Effector memory CD8-positive, alpha-beta T cell (primary cell): ENCODE data around the gene PLAAT5.
A peak's percentile ranks its signal among the peaks of the same experiment; 100 is the strongest.
"Not testable (repeated sequence)": the region's sequence is repeated elsewhere in the genome, so short reads cannot be mapped to it uniquely, and the experiment has no call there.

Source experiments
- ATAC-seq: fragments of 150-1000 bp; cut with Tn5 transposase; replicated peaks from 2 replicates; pipeline ENCODE4 v1.10.0; 2021; ENCODE audit warnings: mild to moderate bottlenecking, moderate library complexity
- DNase-seq, 3 experiments: peaks; one replicate each; pipeline ENCODE4 v3.0.0; 2021
- H3K27ac Mint-ChIP-seq, 2 donors: one replicate each; pipeline ENCODE4 v1.8.0; 2022; ENCODE audit warnings: mild to moderate bottlenecking in 2 of 2, mixed read lengths in 2 of 2, moderate library complexity in 2 of 2
- H3K27me3 Mint-ChIP-seq, 2 donors: one replicate each; pipeline ENCODE4 v1.8.0; 2022; ENCODE audit warnings: mixed read lengths in 2 of 2
- H3K36me3 Mint-ChIP-seq: one replicate; pipeline ENCODE4 v1.8.0; 2022; ENCODE audit warnings: mild to moderate bottlenecking, moderate library complexity, mixed read lengths; ENCODE audit not compliant: insufficient read depth
- H3K4me1 Mint-ChIP-seq, 2 donors: one replicate each; pipeline ENCODE4 v1.8.0; 2022; ENCODE audit warnings: low read depth in 2 of 2, mixed read lengths in 2 of 2
- H3K4me3 Mint-ChIP-seq, 2 donors: one replicate each; pipeline ENCODE4 v1.8.0; 2022; ENCODE audit warnings: mild to moderate bottlenecking in 2 of 2, mixed read lengths in 2 of 2, moderate library complexity in 2 of 2
- H3K9me3 Mint-ChIP-seq, 2 donors: one replicate each; pipeline ENCODE4 v1.8.0; 2022; ENCODE audit warnings: mixed read lengths in 2 of 2
- total RNA-seq, 9 experiments: gene quantifications; one replicate each; lab custom pipeline; 2026; lab: John Stamatoyannopoulos, UW

PLAAT5 gene
- total RNA-seq: 0 to 4.7 (median 0.46) reads per million in 9 experiments

- Mint-ChIP-seq H3K36me3 (no peaks in the 10 kb centered on the region), H3K27me3 (peaks cover 0 to 6% of the 10 kb centered on the region in 2 donors), H3K27ac (peak within 1 kb of the TSS in 1 of 2 donors; percentile 52), H3K4me1 (peaks cover 3 to 7% of the 10 kb centered on the region in 2 donors), H3K4me3 (peak within 1 kb of the TSS; percentile 62 to 84), H3K9me3 (peaks cover 0 to under 1% of the 10 kb centered on the region in 2 donors)
- peak; percentile 65 for ATAC-seq
- peak in 2 of 3 experiments; percentile 17 to 23 for DNase-seq
Observed at GRCh38 chr11:63490551-63491239, at the start of gene PLAAT5. TSS of gene PLAAT5 (minus strand) at chr11:63491167. CDS start at chr11:63491034, 133 bp downstream.

DNA sequence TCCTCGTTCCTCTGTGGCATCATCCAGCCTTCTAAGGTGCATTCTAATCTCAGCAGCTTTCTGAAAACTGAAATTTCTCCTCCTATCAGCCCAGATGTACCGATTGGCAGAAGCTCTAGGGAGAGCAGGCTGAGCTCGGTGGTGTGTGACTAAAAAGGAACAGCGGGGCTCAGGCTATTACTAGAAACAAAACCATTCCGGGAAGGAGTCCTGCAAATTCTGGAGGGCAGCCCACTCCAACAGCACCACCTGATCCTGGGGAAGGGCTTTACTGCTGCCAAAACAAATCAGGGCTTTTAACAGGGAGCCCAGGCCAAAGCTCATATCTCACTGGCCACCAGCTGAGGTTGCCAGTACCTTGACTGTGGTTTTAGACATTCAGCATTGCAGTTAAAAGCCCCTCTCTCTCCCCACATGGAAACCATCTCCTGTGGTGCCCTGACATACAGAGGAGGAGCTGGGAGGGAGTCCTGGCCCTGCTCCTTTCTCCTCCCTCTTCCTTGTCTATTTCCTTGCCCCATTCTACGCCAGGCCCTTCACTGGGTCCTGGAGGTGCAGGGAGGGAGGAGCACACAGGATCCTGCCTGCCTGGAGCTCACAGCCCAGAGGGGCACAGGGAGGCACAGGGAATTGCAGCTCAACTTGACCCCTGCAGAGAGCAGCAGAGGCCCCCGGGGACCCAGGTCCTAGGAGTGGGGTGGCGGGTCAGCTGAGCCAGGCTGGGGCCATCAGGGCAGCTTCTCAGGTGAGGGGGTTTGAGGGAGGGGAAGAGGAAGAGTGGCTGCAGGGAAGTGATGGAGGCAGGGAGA is 46.5 kb upstream of the PLAAT5 start:
- Mint-ChIP-seq H3K9me3 (no peaks in the 10 kb centered on the region), H3K27ac (peak overlapping the region; percentile 98 to 99), H3K36me3 (peaks cover 63% of the 10 kb centered on the region), H3K4me3 (peak overlapping the region; percentile 94 to 95), H3K27me3 (no peaks in the 10 kb centered on the region), H3K4me1 (peaks cover 76 to 77% of the 10 kb centered on the region in 2 donors)
- no peak for DNase-seq
- ATAC-seq: peak; percentile 11

DNA sequence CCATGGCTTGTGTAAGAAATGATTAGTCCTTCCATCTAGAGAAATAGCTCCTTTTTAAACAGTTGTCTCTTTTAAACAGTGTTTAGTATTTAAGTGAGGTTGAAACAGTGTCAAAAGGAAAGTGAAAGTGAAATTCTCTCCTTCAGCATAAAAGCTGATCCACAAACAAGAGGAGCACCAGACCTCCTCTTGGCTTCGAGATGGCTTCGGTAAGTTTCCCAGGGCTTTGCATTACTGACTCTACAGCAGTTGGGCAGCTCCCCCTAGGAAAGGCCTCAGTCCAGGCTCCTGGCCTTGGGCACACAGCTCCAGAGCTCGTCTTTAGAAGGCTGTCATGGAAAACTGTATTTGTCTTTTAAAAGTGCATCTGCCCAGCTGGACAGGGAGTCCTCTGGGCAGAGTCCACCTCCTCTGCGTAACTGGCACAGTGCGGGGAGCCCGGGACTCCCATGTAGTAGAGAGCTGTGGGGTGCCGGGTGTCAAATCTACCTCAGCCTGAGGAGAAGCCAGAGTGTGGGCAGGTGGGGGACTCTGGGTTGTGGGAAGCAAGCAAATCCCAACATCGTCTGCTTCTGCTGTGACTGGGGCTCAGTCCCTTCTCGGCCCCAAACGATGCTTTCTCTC is 45.8 kb upstream of the PLAAT5 start, which contains the start of gene PLAAT4:
PLAAT4 (plus strand) TSS at position 140 of the 624 bp plus-strand sequence; CDS start at position 201, 61 bp downstream.
- DNase-seq (peak in 2 of 3 experiments; percentile 30 to 56), ATAC-seq (peak; percentile 44)
- H3K27ac Mint-ChIP-seq: peak within 1 kb of the TSS; percentile 98 to 99
- H3K27me3 Mint-ChIP-seq: no peaks in the 10 kb centered on the region
- peaks cover 63% of the 10 kb centered on the region for H3K36me3 Mint-ChIP-seq
- H3K4me1 Mint-ChIP-seq: peaks cover 78% of the 10 kb centered on the region in 2 donors
- peak within 1 kb of the TSS; percentile 94 to 95 for H3K4me3 Mint-ChIP-seq
- no peaks in the 10 kb centered on the region for H3K9me3 Mint-ChIP-seq

GRCh38 chr11:63535734-63536133 is 44.8 kb upstream of the PLAAT5 start:
- ATAC-seq (peak; percentile 31), DNase-seq (peak in 2 of 3 experiments; percentile 33 to 37)
- peaks cover 79 to 81% of the 10 kb centered on the region in 2 donors for H3K4me1 Mint-ChIP-seq
- H3K27me3 Mint-ChIP-seq: no peaks in the 10 kb centered on the region
- peak overlapping the region; percentile 98 to 99 for H3K27ac Mint-ChIP-seq
- H3K36me3 Mint-ChIP-seq: peaks cover 55% of the 10 kb centered on the region
- H3K4me3 Mint-ChIP-seq: peak overlapping the region; percentile 94 to 95
- no peaks in the 10 kb centered on the region for H3K9me3 Mint-ChIP-seq

GRCh38 chr11:63534895-63535461 is 44.0 kb upstream of the PLAAT5 start:
- peak overlapping the region; percentile 94 to 95 for H3K4me3 Mint-ChIP-seq
- peaks cover 76 to 77% of the 10 kb centered on the region in 2 donors for H3K4me1 Mint-ChIP-seq
- H3K27ac Mint-ChIP-seq: peak overlapping the region; percentile 98 to 99
- H3K9me3 Mint-ChIP-seq: no peaks in the 10 kb centered on the region
- peak; percentile 33 to 48 (median 38) for DNase-seq
- peak; percentile 47 for ATAC-seq
- H3K36me3 Mint-ChIP-seq: peaks cover 48% of the 10 kb centered on the region
- no peaks in the 10 kb centered on the region for H3K27me3 Mint-ChIP-seq

DNA sequence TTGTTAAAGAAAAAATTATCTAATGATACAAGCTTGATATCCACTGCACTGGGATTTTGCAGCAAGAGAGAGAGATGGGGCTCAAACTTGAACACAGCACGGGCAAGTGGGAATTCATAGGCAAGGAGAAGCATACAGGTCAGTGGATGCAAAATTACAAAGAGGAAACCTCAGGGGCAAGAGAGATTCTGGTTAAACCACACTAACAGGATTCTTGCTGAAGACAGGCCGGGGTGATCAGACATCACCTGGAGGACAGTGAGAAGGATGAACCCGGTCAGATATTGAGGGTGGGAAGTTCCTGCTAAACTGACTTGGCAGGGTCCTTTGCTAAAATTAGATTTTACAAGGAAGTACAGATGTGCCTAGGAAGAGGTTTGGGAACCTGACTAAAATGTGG is 43.1 kb upstream of the PLAAT5 start:
- no peaks in the 10 kb centered on the region for H3K9me3 Mint-ChIP-seq
- peaks cover 39% of the 10 kb centered on the region for H3K36me3 Mint-ChIP-seq
- peaks cover 74 to 76% of the 10 kb centered on the region in 2 donors for H3K4me1 Mint-ChIP-seq
- peak overlapping the region; percentile 71 to 95 for H3K4me3 Mint-ChIP-seq
- H3K27me3 Mint-ChIP-seq: no peaks in the 10 kb centered on the region
- H3K27ac Mint-ChIP-seq: peak overlapping the region; percentile 98 to 99
- DNase-seq (no peak), ATAC-seq (no peak)

DNA sequence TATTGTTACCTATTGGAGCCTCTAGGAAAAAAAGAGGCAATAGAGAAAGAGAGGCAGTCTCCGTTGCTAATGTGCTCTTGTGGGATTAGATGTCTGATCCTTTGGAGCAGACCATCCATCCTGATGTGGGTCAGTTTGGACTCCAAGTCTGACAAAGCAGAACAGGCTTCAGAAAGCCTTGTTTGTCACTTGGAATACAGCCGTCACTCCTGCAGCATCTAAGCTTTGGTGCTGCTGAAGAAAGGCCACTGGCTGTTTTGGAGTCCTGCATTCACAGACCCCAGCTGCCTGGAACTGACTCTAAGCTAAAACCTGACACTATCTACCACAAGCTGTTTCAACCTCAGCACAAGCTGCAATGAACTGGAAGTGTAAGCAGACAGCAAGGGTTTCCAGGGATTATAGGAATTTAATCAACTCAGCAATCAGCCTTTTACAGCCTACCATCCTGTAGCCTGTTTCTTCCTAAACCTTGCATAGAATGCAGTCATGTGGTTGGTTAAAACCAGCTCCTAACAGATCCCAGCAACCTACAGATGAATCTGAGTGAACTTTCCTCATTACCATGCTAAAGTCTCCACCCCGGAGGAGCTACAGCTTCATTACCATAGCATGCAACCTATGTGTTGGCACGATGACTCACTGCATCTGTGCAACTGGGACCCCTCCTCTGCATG is 42.0 kb upstream of the PLAAT5 start:
- H3K4me1 Mint-ChIP-seq: peaks cover 66 to 68% of the 10 kb centered on the region in 2 donors
- H3K27me3 Mint-ChIP-seq: no peaks in the 10 kb centered on the region
- ATAC-seq (no peak), DNase-seq (no peak)
- peak overlapping the region; percentile 71 to 95 for H3K4me3 Mint-ChIP-seq
- no peaks in the 10 kb centered on the region for H3K9me3 Mint-ChIP-seq
- peak overlapping the region; percentile 98 to 99 for H3K27ac Mint-ChIP-seq
- peaks cover 28% of the 10 kb centered on the region for H3K36me3 Mint-ChIP-seq

DNA sequence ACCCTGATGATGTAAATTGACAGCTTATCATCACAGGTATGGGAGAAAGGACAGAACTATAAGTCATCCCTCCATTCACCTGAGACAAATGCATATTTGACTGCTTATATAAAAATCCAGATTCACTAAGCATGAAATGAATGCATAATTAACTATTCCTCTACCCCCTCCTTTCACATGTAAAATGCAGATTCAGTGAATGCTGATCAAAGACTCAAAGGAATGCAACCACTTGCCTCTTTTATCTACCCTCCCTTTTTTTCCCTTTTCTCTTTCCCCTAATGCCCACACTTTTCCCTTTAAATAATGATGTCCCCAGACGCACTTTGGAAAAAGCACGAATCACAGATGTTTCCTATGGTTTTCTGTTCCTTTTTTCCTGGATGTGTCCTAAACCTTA is 41.1 kb upstream of the PLAAT5 start:
- ATAC-seq (no peak), DNase-seq (no peak)
- Mint-ChIP-seq H3K9me3 (no peaks in the 10 kb centered on the region), H3K27me3 (no peaks in the 10 kb centered on the region), H3K36me3 (peaks cover 20% of the 10 kb centered on the region), H3K27ac (peak overlapping the region; percentile 98 to 99), H3K4me1 (peaks cover 58 to 64% of the 10 kb centered on the region in 2 donors), H3K4me3 (peak overlapping the region; percentile 51 to 66)

- peak; percentile 70 to 71 (median 70) for DNase-seq
- H3K36me3 Mint-ChIP-seq: peaks cover 11% of the 10 kb centered on the region
Observed at GRCh38 chr11:63531074-63531792, 40.3 kb upstream of the PLAAT5 start.

DNA sequence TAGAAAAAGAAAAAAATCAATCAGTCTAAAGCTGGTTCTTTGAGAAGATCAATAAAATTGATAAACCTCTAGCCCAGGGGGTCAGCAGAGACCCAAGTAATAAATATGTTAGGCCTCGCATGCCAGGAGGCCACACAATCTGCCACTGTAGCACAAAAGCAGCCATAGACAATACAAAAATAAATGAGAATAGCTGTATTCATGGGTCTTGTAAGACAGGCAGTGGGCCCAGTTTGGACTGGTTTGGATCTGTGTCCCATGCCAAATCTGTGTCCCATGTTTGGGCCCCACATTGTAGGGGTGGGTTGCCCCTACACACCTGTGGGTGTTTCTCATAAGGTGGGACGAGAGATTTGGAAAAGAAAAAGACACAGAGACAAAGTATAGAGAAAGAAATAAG is 39.1 kb upstream of the PLAAT5 start:
- no peaks in the 10 kb centered on the region for H3K9me3 Mint-ChIP-seq
- H3K4me3 Mint-ChIP-seq: peak overlapping the region; percentile 22 to 44
- peaks cover 46 to 47% of the 10 kb centered on the region in 2 donors for H3K4me1 Mint-ChIP-seq
- ATAC-seq (no peak), DNase-seq (no peak)
- H3K27me3 Mint-ChIP-seq: no peaks in the 10 kb centered on the region
- peak overlapping the region; percentile 52 to 76 for H3K27ac Mint-ChIP-seq
- H3K36me3 Mint-ChIP-seq: no peaks in the 10 kb centered on the region

More at GRCh38 chr11:63531074-63531792, 40.3 kb upstream of the PLAAT5 start:
- peak overlapping the region; percentile 98 to 99 for H3K27ac Mint-ChIP-seq
- H3K4me3 Mint-ChIP-seq: peak overlapping the region; percentile 51 to 66
- peaks cover 57 to 59% of the 10 kb centered on the region in 2 donors for H3K4me1 Mint-ChIP-seq
- H3K9me3 Mint-ChIP-seq, H3K27me3 Mint-ChIP-seq: not testable (repeated sequence)
- peak; percentile 90 for ATAC-seq

GRCh38 chr11:63529373-63529772 is 38.4 kb upstream of the PLAAT5 start:
- H3K36me3 Mint-ChIP-seq, H3K27me3 Mint-ChIP-seq, DNase-seq, ATAC-seq, H3K9me3 Mint-ChIP-seq: not testable (repeated sequence)
- Mint-ChIP-seq H3K27ac (peak overlapping the region; percentile 76 to 81), H3K4me1 (peaks cover 42 to 44% of the 10 kb centered on the region in 2 donors), H3K4me3 (peak overlapping the region in 1 of 2 donors; percentile 44)
